Subcutaneous adipose tissue (tissue), 4 donors: ENCODE data around the gene TNS1. TPM values are rescaled to one million over a fixed set of nuclear protein-coding genes. Genes with fewer than 3 reads are reported as not detected.

Source experiments
- CTCF ChIP-seq: fragments of 450-650 bp; IDR thresholded peaks from one replicate; pipeline ENCODE4 v1.5.1; 2016; ENCODE audit warnings: low read depth, mild to moderate bottlenecking, control low read depth, antibody characterized with exemption, moderate library complexity
- total RNA-seq, 4 donors: library from RNA; depleted of rRNA; stranded (reverse); fragments of >200 nt; gene quantifications; one replicate each; pipeline ENCODE4 v1.1.0, GENCODE V29; 2016

Gene TNS1
- total RNA-seq, 4 donors from 2014 or later = 310 to 1,168 (median 450) TPM

GRCh38 chr2:217901835-217902378 is 100.9 kb downstream of the TNS1 start:
- TF ChIP-seq CTCF = no peak

GRCh38 chr2:217901400-217901799 is 101.4 kb downstream of the TNS1 start:
- no peak for TF ChIP-seq CTCF

GRCh38 chr2:217900780-217901360 is 101.9 kb downstream of the TNS1 start:
- no peak for TF ChIP-seq CTCF

GRCh38 chr2:217900010-217900779 is 102.6 kb downstream of the TNS1 start:
- no peak for TF ChIP-seq CTCF

- no peak for TF ChIP-seq CTCF
These were observed 103.4 kb downstream of the TNS1 start for GRCh38 chr2:217899231-217900009.

GRCh38 chr2:217897816-217898806 is 104.7 kb downstream of the TNS1 start:
- no peak for TF ChIP-seq CTCF
